ENCODE data around the gene NCR3LG1.

Gene NCR3LG1

GRCh38 chr11:17353821-17354600, 2.4 kb downstream of the NCR3LG1 start:
- no peaks in the 10 kb centered on the region for H3K9me3 Mint-ChIP-seq
- H3K4me3 Mint-ChIP-seq = peak overlapping the region; percentile 79
- H3K36me3 Mint-ChIP-seq = no peaks in the 10 kb centered on the region
- ATAC-seq = no peak
- H3K27me3 Mint-ChIP-seq = peaks cover 36% of the 10 kb centered on the region
- peaks cover 39% of the 10 kb centered on the region for H3K4me1 Mint-ChIP-seq
- peak overlapping the region; percentile 69 for H3K27ac Mint-ChIP-seq

- Mint-ChIP-seq H3K27ac (peak overlapping the region; percentile 32), H3K36me3 (no peaks in the 10 kb centered on the region), H3K4me3 (peak overlapping the region; percentile 64), H3K4me1 (peaks cover 39% of the 10 kb centered on the region), H3K27me3 (peaks cover 36% of the 10 kb centered on the region), H3K9me3 (no peaks in the 10 kb centered on the region)
- ATAC-seq = peak; percentile 70
Measured at GRCh38 chr11:17354601-17354991, 3.0 kb downstream of the NCR3LG1 start.

- no peak for ATAC-seq
- Mint-ChIP-seq H3K27me3 (peaks cover 21% of the 10 kb centered on the region), H3K4me3 (no peak overlapping the region), H3K36me3 (peaks cover 52% of the 10 kb centered on the region), H3K27ac (no peak overlapping the region), H3K4me1 (no peaks in the 10 kb centered on the region), H3K9me3 (peaks cover 28% of the 10 kb centered on the region)
Measured at GRCh38 chr11:17366495-17366894, 14.9 kb downstream of the NCR3LG1 start.

- Mint-ChIP-seq H3K27me3 (peaks cover 14% of the 10 kb centered on the region), H3K4me3 (no peak overlapping the region), H3K4me1 (no peaks in the 10 kb centered on the region), H3K9me3 (peaks cover 37% of the 10 kb centered on the region), H3K27ac (no peak overlapping the region), H3K36me3 (peaks cover 57% of the 10 kb centered on the region)
- no peak for ATAC-seq
Measured at GRCh38 chr11:17368551-17368950, 17.0 kb downstream of the NCR3LG1 start.

- Mint-ChIP-seq H3K9me3 (peaks cover 36% of the 10 kb centered on the region), H3K36me3 (peaks cover 57% of the 10 kb centered on the region), H3K4me1 (no peaks in the 10 kb centered on the region), H3K4me3 (no peak overlapping the region), H3K27me3 (peaks cover 9% of the 10 kb centered on the region), H3K27ac (no peak overlapping the region)
- no peak for ATAC-seq
Measured at GRCh38 chr11:17369094-17369493, 17.5 kb downstream of the NCR3LG1 start.

- no peak overlapping the region for H3K27ac Mint-ChIP-seq
- peaks cover 62% of the 10 kb centered on the region for H3K36me3 Mint-ChIP-seq
- peaks cover 36% of the 10 kb centered on the region for H3K9me3 Mint-ChIP-seq
Measured at GRCh38 chr11:17369684-17370243, 18.2 kb downstream of the NCR3LG1 start.

GRCh38 chr11:17371614-17372013, 20.0 kb downstream of the NCR3LG1 start:
- no peak for ATAC-seq
- Mint-ChIP-seq H3K27me3 (peaks cover 9% of the 10 kb centered on the region), H3K4me1 (no peaks in the 10 kb centered on the region), H3K9me3 (peaks cover 36% of the 10 kb centered on the region), H3K36me3 (peaks cover 62% of the 10 kb centered on the region), H3K27ac (no peak overlapping the region), H3K4me3 (no peak overlapping the region)

More at GRCh38 chr11:17369684-17370243, 18.2 kb downstream of the NCR3LG1 start:
- no peak for ATAC-seq
- Mint-ChIP-seq H3K4me1 (no peaks in the 10 kb centered on the region), H3K27me3 (peaks cover 9% of the 10 kb centered on the region), H3K4me3 (no peak overlapping the region)

- Mint-ChIP-seq H3K9me3 (peaks cover 21% of the 10 kb centered on the region), H3K27ac (no peak overlapping the region), H3K4me1 (no peaks in the 10 kb centered on the region)
Measured at GRCh38 chr11:17375547-17375946, 23.9 kb downstream of the NCR3LG1 start.

GRCh38 chr11:17376493-17376892, 24.9 kb downstream of the NCR3LG1 start:
- H3K27me3 Mint-ChIP-seq = no peaks in the 10 kb centered on the region
- peaks cover 40% of the 10 kb centered on the region for H3K36me3 Mint-ChIP-seq
- H3K4me1 Mint-ChIP-seq = no peaks in the 10 kb centered on the region
- ATAC-seq = no peak
- H3K9me3 Mint-ChIP-seq = peaks cover 13% of the 10 kb centered on the region
- no peak overlapping the region for H3K27ac Mint-ChIP-seq
- H3K4me3 Mint-ChIP-seq = no peak overlapping the region

More at GRCh38 chr11:17375547-17375946, 23.9 kb downstream of the NCR3LG1 start:
- no peak overlapping the region for H3K4me3 Mint-ChIP-seq
- H3K36me3 Mint-ChIP-seq = peaks cover 42% of the 10 kb centered on the region
- H3K27me3 Mint-ChIP-seq = no peaks in the 10 kb centered on the region
- ATAC-seq = no peak

- Mint-ChIP-seq H3K9me3 (no peaks in the 10 kb centered on the region), H3K27me3 (no peaks in the 10 kb centered on the region), H3K4me3 (no peak overlapping the region), H3K4me1 (no peaks in the 10 kb centered on the region), H3K36me3 (peaks cover 28% of the 10 kb centered on the region), H3K27ac (no peak overlapping the region)
- no peak for ATAC-seq
Measured at GRCh38 chr11:17378655-17379054, 27.1 kb downstream of the NCR3LG1 start.

GRCh38 chr11:17379383-17380180, 28.0 kb downstream of the NCR3LG1 start:
- H3K27me3 Mint-ChIP-seq = no peaks in the 10 kb centered on the region
- H3K27ac Mint-ChIP-seq = no peak overlapping the region
- peaks cover 25% of the 10 kb centered on the region for H3K36me3 Mint-ChIP-seq
- H3K4me3 Mint-ChIP-seq = no peak overlapping the region
- peaks cover 5% of the 10 kb centered on the region for H3K4me1 Mint-ChIP-seq
- no peaks in the 10 kb centered on the region for H3K9me3 Mint-ChIP-seq
- no peak for ATAC-seq

GRCh38 chr11:17381156-17381555, 29.6 kb downstream of the NCR3LG1 start:
- Mint-ChIP-seq H3K9me3 (no peaks in the 10 kb centered on the region), H3K36me3 (peaks cover 37% of the 10 kb centered on the region)

GRCh38 chr11:17382046-17382728, 30.6 kb downstream of the NCR3LG1 start:
- H3K9me3 Mint-ChIP-seq = no peaks in the 10 kb centered on the region
- no peak overlapping the region for H3K27ac Mint-ChIP-seq
- peaks cover 28% of the 10 kb centered on the region for H3K4me1 Mint-ChIP-seq
- no peak for ATAC-seq
- no peaks in the 10 kb centered on the region for H3K27me3 Mint-ChIP-seq
- H3K4me3 Mint-ChIP-seq = no peak overlapping the region
- H3K36me3 Mint-ChIP-seq = peaks cover 47% of the 10 kb centered on the region

More at GRCh38 chr11:17381156-17381555, 29.6 kb downstream of the NCR3LG1 start:
- no peak for ATAC-seq
- Mint-ChIP-seq H3K27me3 (no peaks in the 10 kb centered on the region), H3K27ac (no peak overlapping the region), H3K4me3 (no peak overlapping the region), H3K4me1 (peaks cover 18% of the 10 kb centered on the region)

GRCh38 chr11:17383461-17383860, 31.9 kb downstream of the NCR3LG1 start:
- Mint-ChIP-seq H3K27me3 (no peaks in the 10 kb centered on the region), H3K4me1 (peaks cover 37% of the 10 kb centered on the region), H3K27ac (no peak overlapping the region), H3K36me3 (peaks cover 49% of the 10 kb centered on the region), H3K4me3 (no peak overlapping the region), H3K9me3 (no peaks in the 10 kb centered on the region)
- no peak for ATAC-seq

- ATAC-seq = peak; percentile 61
- Mint-ChIP-seq H3K36me3 (peaks cover 47% of the 10 kb centered on the region), H3K27ac (no peak overlapping the region), H3K27me3 (no peaks in the 10 kb centered on the region), H3K9me3 (no peaks in the 10 kb centered on the region), H3K4me3 (no peak overlapping the region), H3K4me1 (peaks cover 43% of the 10 kb centered on the region)
Measured at GRCh38 chr11:17384002-17384511, 32.5 kb downstream of the NCR3LG1 start.

Measured in stimulated activated memory B cell treated with anti-CD40 and anti-IgM and Interleukin-4, amounts not matched to agents 10 μg/mL and 1 μg/mL and 100 μg/mL, for 72 hours (primary cell).